Glutamatergic neuron (in vitro differentiated cells): Measurements from ENCODE around the gene INPP4A. TPM values are rescaled to one million over a fixed set of nuclear protein-coding genes. Genes with fewer than 3 reads are reported as not detected.

Source experiments
- DNase-seq: peaks from one replicate; pipeline ENCODE4 v3.0.0; 2022
- H3K27ac Mint-ChIP-seq: one replicate; pipeline ENCODE4 v1.8.0; 2020; ENCODE audit warnings: mild to moderate bottlenecking, mixed read lengths, inconsistent platforms; ENCODE audit not compliant: unreplicated experiment
- H3K27me3 Mint-ChIP-seq: one replicate; pipeline ENCODE4 v1.8.0; 2020; ENCODE audit warnings: mild to moderate bottlenecking, moderate library complexity, mixed read lengths, inconsistent platforms; ENCODE audit not compliant: unreplicated experiment
- H3K36me3 Mint-ChIP-seq: one replicate; pipeline ENCODE4 v1.8.0; 2020; ENCODE audit warnings: mild to moderate bottlenecking, mixed read lengths, inconsistent platforms; ENCODE audit not compliant: unreplicated experiment
- H3K4me1 Mint-ChIP-seq: one replicate; pipeline ENCODE4 v1.8.0; 2020; ENCODE audit warnings: mild to moderate bottlenecking, low read depth, mixed read lengths, inconsistent platforms; ENCODE audit not compliant: unreplicated experiment
- H3K4me3 Mint-ChIP-seq: one replicate; pipeline ENCODE4 v1.8.0; 2020; ENCODE audit warnings: mild to moderate bottlenecking, mixed read lengths, inconsistent platforms; ENCODE audit not compliant: unreplicated experiment
- H3K9me3 Mint-ChIP-seq: one replicate; pipeline ENCODE4 v1.8.0; 2020; ENCODE audit warnings: mild to moderate bottlenecking, moderate library complexity, mixed read lengths, inconsistent platforms; ENCODE audit not compliant: unreplicated experiment
- total RNA-seq: library from RNA; stranded (reverse); fragmentation: NEBNext Ultra II Directional; extraction: Animal tissue kit (Norgen Biotek cat#: 25700); gene quantifications from one replicate; pipeline ENCODE4 v1.2.1, GENCODE V29; 2021; ENCODE audit not compliant: unreplicated experiment
- TF ChIP-seq, protein P1 (sequence below): fragments of 200-600 bp; sonication (generic); IDR thresholded peaks from one replicate; pipeline ENCODE4 v1.5.0; 2021; ENCODE audit not compliant: partially characterized antibody, unreplicated experiment

The INPP4A gene
- total RNA-seq, 1 donor from 2014 or later: 54.5 TPM

DNA sequence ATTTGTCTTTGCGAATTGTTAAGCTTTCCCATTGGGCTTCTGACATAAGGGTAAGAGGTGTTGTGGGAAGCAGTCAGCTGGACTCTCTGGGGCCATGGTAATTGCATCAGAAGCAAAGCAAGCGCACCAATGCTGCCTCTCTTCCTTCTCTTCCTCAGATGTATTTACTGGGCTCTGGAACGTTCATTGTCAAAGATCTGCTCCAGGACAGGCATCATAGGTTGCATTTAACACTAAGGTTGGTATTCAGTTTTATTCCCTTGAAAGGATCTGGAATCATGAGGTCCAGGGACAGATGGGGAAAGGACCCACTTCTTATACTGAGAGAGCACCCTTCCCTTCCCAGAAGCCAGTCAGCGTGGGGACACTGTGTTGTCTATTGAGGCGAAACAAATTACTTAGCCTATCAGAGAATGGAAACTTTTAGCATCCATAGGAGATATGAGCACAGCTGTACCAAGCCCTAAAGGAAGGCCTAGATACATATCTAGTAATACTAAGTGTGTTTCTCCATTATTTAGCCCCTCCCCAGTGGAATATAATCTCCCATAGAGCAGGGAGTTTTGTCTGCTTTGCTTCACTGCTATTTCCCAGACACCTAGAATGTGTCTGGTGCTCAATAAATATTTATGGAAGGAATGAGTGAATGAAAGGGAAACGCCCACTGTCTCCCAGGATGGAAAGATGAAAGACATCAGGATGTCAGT, 91.5 kb downstream of the INPP4A start:
- Mint-ChIP-seq H3K36me3 (peaks cover 5% of the 10 kb centered on the region), H3K9me3 (no peaks in the 10 kb centered on the region)
- no peak for DNase-seq

DNA sequence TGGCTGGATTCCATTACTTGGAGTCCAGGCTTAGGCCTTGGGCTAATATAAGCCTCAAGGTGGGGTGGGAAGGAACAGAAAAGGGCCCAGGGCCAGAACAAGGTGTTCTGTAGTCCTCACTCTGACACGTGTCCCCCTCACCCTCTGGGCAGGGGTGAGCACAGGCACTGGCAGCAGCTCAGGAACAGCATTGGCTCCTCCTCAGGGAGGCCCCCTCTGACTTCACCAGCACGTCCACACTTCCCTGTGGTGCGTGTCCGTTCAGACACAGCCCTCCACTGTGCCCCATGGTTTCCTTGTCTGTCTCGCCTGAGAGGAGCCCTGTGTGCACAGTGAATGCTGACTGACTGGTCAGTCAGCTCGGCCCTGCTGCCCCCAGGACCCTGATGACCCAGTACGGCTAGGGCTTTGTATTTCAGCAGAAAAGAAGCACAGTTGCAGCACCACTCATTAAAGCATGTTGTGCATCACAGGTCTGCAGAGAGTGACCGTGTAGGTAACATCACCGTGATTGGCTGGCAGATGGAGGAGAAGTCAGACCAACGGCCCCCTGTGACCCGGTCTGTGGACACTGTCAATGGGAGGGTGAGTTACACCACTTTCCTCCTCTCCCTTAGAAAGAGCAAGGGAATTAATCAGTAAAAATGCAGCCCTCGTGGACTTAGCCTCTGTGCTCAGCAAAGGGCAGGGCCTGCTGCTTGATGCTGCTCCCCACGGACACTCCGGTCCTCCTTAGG, 92.9 kb downstream of the INPP4A start:
- Mint-ChIP-seq H3K9me3 (no peaks in the 10 kb centered on the region), H3K27ac (no peak overlapping the region), H3K36me3 (peaks cover 5% of the 10 kb centered on the region), H3K27me3 (peaks cover 8% of the 10 kb centered on the region), H3K4me1 (peaks cover 23% of the 10 kb centered on the region), H3K4me3 (no peak overlapping the region)
- TF ChIP-seq, protein P1, sequence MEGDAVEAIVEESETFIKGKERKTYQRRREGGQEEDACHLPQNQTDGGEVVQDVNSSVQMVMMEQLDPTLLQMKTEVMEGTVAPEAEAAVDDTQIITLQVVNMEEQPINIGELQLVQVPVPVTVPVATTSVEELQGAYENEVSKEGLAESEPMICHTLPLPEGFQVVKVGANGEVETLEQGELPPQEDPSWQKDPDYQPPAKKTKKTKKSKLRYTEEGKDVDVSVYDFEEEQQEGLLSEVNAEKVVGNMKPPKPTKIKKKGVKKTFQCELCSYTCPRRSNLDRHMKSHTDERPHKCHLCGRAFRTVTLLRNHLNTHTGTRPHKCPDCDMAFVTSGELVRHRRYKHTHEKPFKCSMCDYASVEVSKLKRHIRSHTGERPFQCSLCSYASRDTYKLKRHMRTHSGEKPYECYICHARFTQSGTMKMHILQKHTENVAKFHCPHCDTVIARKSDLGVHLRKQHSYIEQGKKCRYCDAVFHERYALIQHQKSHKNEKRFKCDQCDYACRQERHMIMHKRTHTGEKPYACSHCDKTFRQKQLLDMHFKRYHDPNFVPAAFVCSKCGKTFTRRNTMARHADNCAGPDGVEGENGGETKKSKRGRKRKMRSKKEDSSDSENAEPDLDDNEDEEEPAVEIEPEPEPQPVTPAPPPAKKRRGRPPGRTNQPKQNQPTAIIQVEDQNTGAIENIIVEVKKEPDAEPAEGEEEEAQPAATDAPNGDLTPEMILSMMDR: no peak
- DNase-seq: no peak

More for the DNA sequence above, 91.5 kb downstream of the INPP4A start:
- Mint-ChIP-seq H3K4me3 (no peak overlapping the region), H3K4me1 (peaks cover 23% of the 10 kb centered on the region), H3K27me3 (peaks cover 7% of the 10 kb centered on the region), H3K27ac (peak overlapping the region; percentile 5)
- TF ChIP-seq, protein P1: no peak

DNA sequence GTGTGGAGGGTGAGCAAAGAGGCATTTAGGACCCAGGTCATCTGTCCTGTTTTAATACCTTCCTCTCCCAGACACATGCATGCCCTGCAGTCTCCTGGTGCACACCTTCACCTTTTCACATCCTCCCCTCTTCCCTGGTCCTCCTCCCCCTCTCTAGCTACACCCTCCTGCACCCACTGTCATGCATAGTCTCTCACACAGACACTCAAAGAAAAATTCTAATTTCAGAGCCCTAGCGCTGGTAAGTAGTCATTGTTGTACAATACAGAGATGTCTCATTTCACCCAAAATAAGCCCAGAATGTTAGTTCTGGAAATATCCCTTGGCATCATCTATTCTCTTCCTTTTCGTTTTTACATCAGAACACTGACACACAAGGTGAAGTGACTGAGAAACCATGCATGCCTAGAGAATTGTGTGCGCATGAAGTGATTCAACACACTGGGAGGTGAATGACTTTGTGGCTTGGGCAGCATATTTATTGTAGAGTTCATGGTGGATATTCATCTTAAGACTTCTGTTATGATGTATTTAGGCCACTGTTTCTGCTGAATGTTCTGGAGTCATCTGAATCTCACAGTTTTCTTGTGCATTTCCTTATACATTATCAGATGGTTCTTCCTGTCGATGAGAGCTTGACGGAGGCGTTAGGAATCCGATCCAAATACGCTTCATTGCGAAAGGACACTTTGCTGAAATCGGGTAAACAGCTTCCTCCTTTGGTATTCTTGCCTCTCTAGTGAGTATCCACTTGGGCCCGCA, 93.8 kb downstream of the INPP4A start:
- Mint-ChIP-seq H3K36me3 (peaks cover 5% of the 10 kb centered on the region), H3K4me3 (no peak overlapping the region), H3K4me1 (peaks cover 20% of the 10 kb centered on the region), H3K27me3 (peaks cover 8% of the 10 kb centered on the region), H3K27ac (no peak overlapping the region), H3K9me3 (no peaks in the 10 kb centered on the region)
- DNase-seq: no peak
- TF ChIP-seq, protein P1: no peak

DNA sequence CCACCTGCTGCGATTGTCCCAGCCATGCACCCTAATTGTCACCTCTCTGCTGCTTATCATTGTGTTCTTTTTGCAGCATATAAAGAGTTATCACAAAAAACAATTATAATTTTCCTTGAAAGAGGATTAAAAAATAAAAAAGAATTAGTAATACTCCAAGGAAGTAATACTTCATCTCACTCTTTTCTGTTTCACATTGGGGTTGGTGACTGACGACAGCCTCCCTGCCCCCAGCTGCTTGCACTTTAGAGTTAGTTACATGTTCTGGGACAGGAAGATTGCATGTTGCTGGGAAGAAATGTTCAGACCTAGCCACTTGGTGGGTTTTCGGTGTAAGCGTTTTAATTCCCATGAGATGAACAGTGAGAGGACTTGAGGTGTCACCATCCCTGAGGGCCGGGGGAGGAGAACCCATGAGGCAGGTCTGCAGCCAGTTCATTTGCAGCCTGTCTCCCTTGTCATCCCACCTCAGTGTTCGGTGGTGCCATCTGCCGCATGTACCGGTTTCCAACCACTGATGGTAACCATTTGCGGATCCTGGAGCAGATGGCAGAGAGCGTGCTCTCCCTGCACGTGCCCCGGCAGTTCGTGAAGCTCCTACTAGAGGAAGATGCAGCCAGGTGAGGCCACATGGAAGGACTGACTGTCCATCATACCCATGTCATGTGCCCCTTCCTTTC, 94.5 kb downstream of the INPP4A start:
- Mint-ChIP-seq H3K36me3 (peaks cover 5% of the 10 kb centered on the region), H3K27ac (no peak overlapping the region), H3K4me3 (no peak overlapping the region), H3K27me3 (peaks cover 8% of the 10 kb centered on the region), H3K9me3 (peaks cover 2% of the 10 kb centered on the region), H3K4me1 (peaks cover 23% of the 10 kb centered on the region)
- no peak for DNase-seq
- TF ChIP-seq, protein P1: no peak
